NCI-H2081 (cell line): ENCODE results near the gene DYRK4.

Experiments used
- DNase-seq, 2 experiments: peaks; one replicate each; lab custom pipeline; 2025; lab: John Stamatoyannopoulos, UW

DYRK4 gene

DNA sequence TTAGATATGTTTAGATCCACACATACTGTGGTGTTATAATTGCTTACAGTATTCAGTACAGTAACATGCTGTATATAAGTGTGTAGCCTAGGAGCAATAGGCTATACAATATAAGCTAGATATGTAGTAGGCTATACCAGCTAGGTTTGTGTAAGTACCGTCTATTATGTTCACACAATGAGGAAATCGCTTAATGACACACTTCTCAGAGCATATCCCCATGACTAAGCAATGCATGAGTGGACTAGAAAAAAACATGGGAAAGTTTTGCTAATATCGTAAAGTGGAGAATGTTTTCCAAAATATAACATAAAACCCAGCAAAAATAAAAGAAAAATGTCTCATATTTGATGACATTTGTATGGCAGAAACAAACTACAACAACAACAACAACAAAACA lies 59.5 kb downstream of the DYRK4 start:
- no peak for DNase-seq

GRCh38 chr12:4626543-4626942 lies 64.5 kb downstream of the DYRK4 start:
- no peak for DNase-seq

DNA sequence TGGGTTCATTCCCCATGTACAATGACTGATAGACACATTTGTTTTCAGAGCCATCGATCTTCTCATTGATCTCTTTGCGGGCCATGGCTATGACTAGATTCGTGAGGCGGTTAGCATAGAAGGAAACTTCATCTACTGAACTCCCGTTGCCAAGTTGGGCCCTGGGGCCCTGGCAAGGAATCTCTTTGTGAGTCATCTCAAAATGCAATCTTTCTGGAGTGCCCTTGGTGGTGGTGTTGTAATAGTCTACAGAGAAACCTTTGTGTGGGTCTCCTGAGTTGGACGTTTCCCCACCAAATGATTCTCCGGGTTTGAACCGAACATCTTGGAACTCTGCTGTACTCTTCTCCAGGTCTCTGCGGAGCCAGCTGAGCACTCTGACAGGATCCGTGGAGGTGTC lies 66.4 kb downstream of the DYRK4 start:
- no peak for DNase-seq

DNA sequence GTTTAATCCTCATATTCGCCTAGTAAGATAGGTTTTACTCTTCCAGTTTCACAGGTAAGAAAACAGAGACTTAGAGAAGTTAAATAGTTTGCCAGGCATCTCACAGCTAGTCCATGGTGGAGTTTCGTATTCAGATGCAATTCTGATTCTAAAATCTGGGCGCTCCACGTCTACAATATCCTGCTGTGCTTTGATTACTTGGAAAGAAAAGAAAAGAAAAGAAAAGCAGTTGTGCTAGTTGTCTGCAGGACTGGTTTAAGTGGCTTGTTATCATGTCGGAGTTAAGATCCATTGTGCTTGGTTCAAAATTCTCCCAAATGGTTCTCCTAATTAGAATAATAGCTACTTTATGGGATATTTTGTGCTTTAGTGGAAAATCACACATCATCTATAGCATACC lies 68.3 kb downstream of the DYRK4 start:
- DNase-seq = no peak

DNA sequence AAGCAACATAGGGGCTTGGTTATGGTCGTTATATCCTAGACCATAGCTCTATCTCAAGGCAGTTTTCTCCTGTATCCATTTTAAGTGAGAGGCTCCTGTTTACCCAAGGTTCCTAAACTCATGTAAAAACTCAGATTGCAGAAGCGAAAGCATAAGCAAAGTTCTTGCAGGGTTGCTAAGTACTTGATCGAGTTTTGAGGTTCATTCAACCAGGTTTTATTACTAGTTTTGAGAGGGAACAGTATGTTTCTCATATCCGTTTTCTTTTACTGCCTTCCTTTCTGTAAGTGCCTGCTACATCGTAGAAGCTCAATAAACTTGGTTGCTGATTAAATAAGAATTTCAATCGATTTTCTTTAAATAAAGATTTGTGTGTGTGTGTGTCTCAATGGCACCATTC lies 81.7 kb downstream of the DYRK4 start:
- no peak for DNase-seq

DNA sequence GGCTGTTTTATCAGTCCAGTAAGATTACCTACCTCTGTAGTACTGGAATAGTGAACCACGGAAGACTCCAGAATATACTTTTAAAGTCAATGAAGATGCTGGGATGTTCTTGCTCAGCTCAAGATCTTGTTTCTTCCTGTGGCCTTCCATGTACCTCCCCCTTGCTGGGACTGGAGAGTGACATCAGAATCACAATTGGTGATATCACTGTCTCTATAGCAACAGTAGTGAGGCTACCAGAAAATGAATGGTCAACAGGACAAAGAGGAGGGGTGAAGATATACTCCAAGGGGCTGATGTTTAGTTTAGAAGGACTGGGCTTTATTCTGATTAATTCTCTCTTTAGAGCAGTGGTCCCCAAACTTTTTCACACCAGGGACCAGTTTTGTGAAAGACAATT lies 83.0 kb downstream of the DYRK4 start:
- no peak for DNase-seq

DNA sequence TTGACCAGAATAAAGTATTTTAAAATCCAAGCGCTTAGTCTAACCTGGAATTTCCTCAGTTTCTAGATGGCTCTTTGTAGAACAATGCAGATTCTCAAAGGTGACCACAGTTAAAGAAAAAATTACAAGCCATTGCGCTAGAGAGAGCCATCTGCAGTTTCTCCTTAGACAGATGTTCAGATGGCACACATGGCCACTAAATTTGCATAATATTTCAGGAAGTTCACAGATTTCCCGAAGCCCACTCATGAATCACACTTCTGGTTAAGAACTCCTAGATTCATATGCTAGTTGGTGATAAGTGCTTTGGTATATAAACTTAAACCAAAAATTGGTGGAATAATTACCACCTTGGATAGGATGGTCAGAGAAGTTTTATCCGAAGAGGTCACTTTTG lies 86.1 kb downstream of the DYRK4 start:
- no peak for DNase-seq

DNA sequence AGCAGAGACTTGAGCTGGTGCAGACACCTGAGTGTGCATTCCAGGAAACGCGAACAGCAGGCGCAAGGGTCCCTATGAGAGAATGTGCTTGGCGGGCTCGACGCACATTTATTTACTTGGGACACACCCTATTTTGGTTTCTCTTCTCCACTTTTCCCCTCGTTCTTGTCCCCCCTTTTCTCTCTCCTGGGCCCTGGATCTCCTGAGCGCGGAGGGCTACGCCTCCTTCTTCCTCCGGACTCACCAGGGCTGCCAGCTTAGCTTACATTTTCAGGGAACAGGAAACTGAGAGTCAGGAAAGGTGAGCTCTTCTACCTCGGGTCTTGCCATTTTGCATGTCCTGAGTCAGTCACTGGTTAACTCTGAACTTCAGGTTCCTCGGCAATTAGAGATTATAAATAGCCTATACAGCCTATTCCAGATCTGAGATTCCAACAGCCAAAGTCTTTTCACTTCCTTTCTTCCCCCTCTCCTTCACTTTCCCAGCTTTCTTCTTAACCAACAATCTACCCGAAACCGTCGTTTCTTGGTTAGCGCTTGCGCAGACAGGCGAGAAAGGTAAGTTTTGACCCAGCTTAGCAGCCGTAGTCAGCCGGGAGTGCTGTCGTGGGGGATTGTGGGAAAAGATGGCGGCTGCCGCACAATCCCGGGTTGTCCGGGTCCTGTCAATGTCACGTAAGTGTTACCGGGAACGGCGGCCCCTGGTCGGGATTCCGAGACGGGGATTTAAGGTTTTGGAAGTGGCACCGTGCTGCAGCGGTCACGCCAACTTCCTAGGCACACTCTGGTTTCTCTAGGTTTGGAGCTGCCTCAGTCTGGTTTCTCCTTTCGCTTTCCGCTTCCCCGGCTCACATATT lies 86.7 kb downstream of the DYRK4 start, which contains the start of the genes AKAP3 and NDUFA9:
TSS of gene AKAP3 (minus strand) at position 551 of the 857 bp plus-strand sequence. CDS start 10,855 bp downstream, outside the sequence.
TSS of gene NDUFA9 (plus strand) at position 614 of the 857 bp plus-strand sequence. CDS start at position 627, 13 bp downstream.
- peak; percentile 74 to 88 for DNase-seq

- peak in 1 of 2 experiments; percentile 55 for DNase-seq
Measured at GRCh38 chr12:4649358-4649661, 87.3 kb downstream of the DYRK4 start.

DNA sequence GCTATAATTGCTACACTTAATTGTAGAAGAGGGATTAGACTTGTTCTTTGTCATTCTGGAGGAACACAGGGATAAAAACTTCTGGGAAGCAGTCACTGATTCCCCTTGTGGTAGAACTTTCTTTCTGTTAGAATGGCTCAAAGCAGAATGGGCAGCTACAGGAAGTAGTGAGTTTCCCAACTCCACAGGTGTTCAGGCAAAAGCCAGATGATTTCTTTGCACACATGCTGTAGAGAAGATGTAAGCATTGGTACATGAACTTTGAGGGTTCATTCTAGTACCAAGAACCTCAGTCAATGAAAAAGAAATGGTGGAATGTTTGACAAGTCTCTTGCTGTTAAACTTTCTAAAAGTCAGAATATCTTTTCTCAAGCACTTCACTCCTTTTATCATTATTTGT lies 91.2 kb downstream of the DYRK4 start:
- no peak for DNase-seq

DNA sequence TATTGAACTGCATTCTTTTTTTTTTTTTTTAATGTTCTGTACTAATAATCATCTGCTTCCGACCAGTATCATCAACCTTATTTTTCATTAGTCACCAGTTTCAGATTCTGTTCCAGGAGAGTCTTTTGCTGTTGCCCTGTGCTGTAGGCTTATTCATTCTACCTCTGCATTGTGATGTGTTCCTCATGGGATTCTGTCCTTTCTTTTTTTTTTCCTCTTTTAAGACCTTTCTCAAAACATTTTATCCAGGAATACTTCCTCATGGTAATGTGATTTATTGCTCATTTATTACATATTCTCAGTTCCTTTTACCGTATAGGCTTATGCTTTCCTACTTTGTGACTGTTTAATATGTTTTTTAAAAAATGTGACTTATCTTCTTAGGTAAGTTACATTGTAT lies 91.7 kb downstream of the DYRK4 start:
- no peak for DNase-seq
